HepG2 (cell line): ENCODE results near the gene TNRC18. TPM values are rescaled to one million over a fixed set of nuclear protein-coding genes. Genes with fewer than 3 reads are reported as not detected.

Source experiments
- ATAC-seq: fragments of 200-7000 bp; cut with Tn5 transposase; 3 replicates; pipeline ENCODE4 v1.9.1; 2020; ENCODE audit warnings: mild to moderate bottlenecking, moderate library complexity
- BruUV-seq: library from RNA; stranded (reverse); fragments of 400-500 nt; replicated peaks from 2 replicates; lab custom pipeline; 2021; lab: Mats Ljungman, UMichigan
- CTCF ChIA-PET: fragments of 300-600 bp; formaldehyde crosslinking; extraction: SDS; loops from one replicate; lab custom pipeline; 2021; ENCODE audit warnings: low total read pairs, inconsistent platforms, low intra/inter-chr PET ratio; lab: Yijun Ruan, JAX
- POLR2A ChIA-PET: fragments of 350-600 bp; sonication (Branson Sonifier 250); formaldehyde crosslinking; loops from one replicate; lab custom pipeline; 2020; ENCODE audit warnings: antibody characterized with exemption, inconsistent platforms; lab: Yijun Ruan, JAX
- DNase-seq: peaks from one replicate; pipeline ENCODE4 v3.0.0-alpha.2; 2015; ENCODE audit warnings: low spot score
- FAIRE-seq: peaks from 3 replicates; lab custom pipeline; 2011; peaks lifted over from hg19 to GRCh38; lab: Jason Lieb, UNC
- H2AFZ ChIP-seq: one replicate; pipeline ENCODE4 v1.6.1; 2011; ENCODE audit warnings: low read length, inconsistent platforms
- H3K27ac ChIP-seq: fragments of 300-600 bp; 3 replicates; pipeline ENCODE4 v1.8.0; 2011; ENCODE audit warnings: mixed run types, mild to moderate bottlenecking, mixed read lengths, low read length, inconsistent platforms; ENCODE audit not compliant: insufficient read depth; ENCODE audit errors: extremely low read length
- H3K27me3 ChIP-seq, 2 experiments: fragments of 200-600 bp in 1 of 2; 2 replicates in 1 of 2; 3 replicates in 1 of 2; pipeline versions ENCODE4 v1.6.0 to v1.8.0; 2011; ENCODE audit warnings: low read length in 2 of 2, mild to moderate bottlenecking in 2 of 2, moderate library complexity in 2 of 2, inconsistent platforms in 1 of 2; ENCODE audit not compliant: insufficient read depth in 2 of 2, control insufficient read depth in 1 of 2
- H3K36me3 ChIP-seq, 2 experiments: fragments of 200-600 bp in 1 of 2; replicated peaks in 1 of 2; 2 replicates in 1 of 2; 3 replicates in 1 of 2; pipeline versions ENCODE4 v1.5.1 to v1.8.0; 2011; ENCODE audit warnings: low read length in 2 of 2, inconsistent platforms in 1 of 2; ENCODE audit not compliant: insufficient read depth in 2 of 2, control insufficient read depth in 1 of 2
- H3K4me1 ChIP-seq: 2 replicates; pipeline ENCODE4 v1.5.1; 2012; ENCODE audit warnings: low read length, inconsistent platforms; ENCODE audit not compliant: insufficient read depth
- H3K4me2 ChIP-seq: 2 replicates; pipeline ENCODE4 v1.6.0; 2011; ENCODE audit warnings: low read depth, low read length, inconsistent platforms
- H3K4me3 ChIP-seq, 3 experiments: fragments of 200-600 bp in 1 of 3; sonication (generic), shearing (Covaris generic) in 1 of 3; replicated peaks in 1 of 3; 2 replicates each; pipeline ENCODE4 v1.5.1; 2011 to 2016; ENCODE audit warnings: low read length in 3 of 3, inconsistent platforms in 2 of 3, low read depth in 2 of 3, mild to moderate bottlenecking in 2 of 3, control low read depth in 1 of 3, mixed read lengths in 1 of 3; ENCODE audit not compliant: insufficient read depth in 1 of 3
- H3K79me2 ChIP-seq: one replicate; pipeline ENCODE4 v1.6.1; 2011; ENCODE audit warnings: low read length, inconsistent platforms; ENCODE audit not compliant: insufficient read depth
- H3K9ac ChIP-seq: 2 replicates; pipeline ENCODE4 v1.6.0; 2011; ENCODE audit warnings: mild to moderate bottlenecking, low read depth, low read length, inconsistent platforms; ENCODE audit not compliant: insufficient read depth
- H3K9me3 ChIP-seq: 2 replicates; pipeline ENCODE4 v1.5.1; 2012; ENCODE audit warnings: mild to moderate bottlenecking, low read length
- H4K20me1 ChIP-seq: 2 replicates; pipeline ENCODE4 v1.6.0; 2011; ENCODE audit warnings: inconsistent platforms, mild to moderate bottlenecking, low read length, moderate library complexity; ENCODE audit not compliant: insufficient read depth
- AGO2 ChIP-seq: fragments of 200-400 bp; formaldehyde crosslinking; optimal IDR thresholded peaks from 2 replicates; pipeline ENCODE3; 2017; ENCODE audit warnings: mild to moderate bottlenecking, low read depth, low read length, moderate library complexity
- DNMT3B ChIP-seq: conservative IDR thresholded peaks from 2 replicates; pipeline ENCODE4 v1.6.1; 2016; ENCODE audit warnings: missing biosample characterization, control low read depth
- ELF1 ChIP-seq: sonication (generic); formaldehyde crosslinking; IDR thresholded peaks from 2 replicates; pipeline ENCODE4 v1.4.0; 2020; ENCODE audit warnings: missing genetic modification reagents
- EP300 ChIP-seq, 3 experiments: sonication (generic) in 1 of 3; formaldehyde crosslinking in 1 of 3; IDR thresholded peaks; 2 replicates each; pipeline versions ENCODE4 v1.5.1 to v1.6.1; 2011 to 2020; ENCODE audit warnings: low read depth in 2 of 3, low read length in 2 of 3, borderline replicate concordance in 1 of 3, improper control_type of control experiment in 1 of 3, mild to moderate bottlenecking in 1 of 3, missing genetic modification reagents in 1 of 3, moderate library complexity in 1 of 3
- HDAC2 ChIP-seq: sonication (generic); formaldehyde crosslinking; IDR thresholded peaks from 2 replicates; pipeline ENCODE4 v1.4.0; 2020; ENCODE audit warnings: missing genetic modification reagents
- NFYB ChIP-seq: sonication (generic); formaldehyde crosslinking; IDR thresholded peaks from 2 replicates; pipeline ENCODE4 v1.4.0; 2020; ENCODE audit warnings: missing genetic modification reagents
- RBFOX2 ChIP-seq: fragments of 200-400 bp; formaldehyde crosslinking; IDR thresholded peaks from 2 replicates; pipeline ENCODE4 v1.6.1; 2017; ENCODE audit warnings: low read depth, mild to moderate bottlenecking, low read length
- RXRA ChIP-seq: sonication (generic); formaldehyde crosslinking; IDR thresholded peaks from 2 replicates; pipeline ENCODE4 v1.5.1; 2020; ENCODE audit warnings: missing genetic modification reagents
- SATB2 ChIP-seq: sonication (generic); formaldehyde crosslinking; IDR thresholded peaks from 2 replicates; pipeline ENCODE4 v1.5.0; 2020; ENCODE audit warnings: missing genetic modification reagents
- SCMH1 ChIP-seq: sonication (generic); formaldehyde crosslinking; IDR thresholded peaks from 2 replicates; pipeline ENCODE4 v1.9.0; 2021; ENCODE audit warnings: missing genetic modification reagents, mild to moderate bottlenecking, borderline replicate concordance
- SIN3B ChIP-seq: fragments of 150-350 bp; IDR thresholded peaks from 2 replicates; pipeline ENCODE4 v1.6.1; 2014; ENCODE audit warnings: low read length
- ZKSCAN8 ChIP-seq: IDR thresholded peaks from 2 replicates; pipeline ENCODE4 v1.6.1; 2016; ENCODE audit warnings: borderline replicate concordance, missing genetic modification reagents, missing compliant biosample characterization
- ZNF10 ChIP-seq: sonication (generic); formaldehyde crosslinking; IDR thresholded peaks from 2 replicates; pipeline ENCODE4 v1.4.0; 2020; ENCODE audit warnings: mild to moderate bottlenecking, low read depth, missing genetic modification reagents, borderline replicate concordance
- ZNF33A ChIP-seq: sonication (generic); formaldehyde crosslinking; IDR thresholded peaks from 2 replicates; pipeline ENCODE4 v1.5.1; 2020; ENCODE audit warnings: missing genetic modification reagents, mild to moderate bottlenecking, moderate library complexity, borderline replicate concordance
- ZNF747 ChIP-seq: sonication (generic); formaldehyde crosslinking; IDR thresholded peaks from 2 replicates; pipeline ENCODE4 v1.8.1; 2023; ENCODE audit warnings: missing genetic modification reagents, mild to moderate bottlenecking, borderline replicate concordance
- ZNF768 ChIP-seq: sonication (generic); formaldehyde crosslinking; IDR thresholded peaks from 2 replicates; pipeline ENCODE4 v1.4.0; 2020; ENCODE audit warnings: missing genetic modification reagents
- WGBS: methylation state at CpG from one replicate; pipeline ENCODE4 v1.1.6; 2017; ENCODE audit warnings: low lambda C conversion rate; 5-methylcytosine and 5-hydroxymethylcytosine counted together
- in situ Hi-C: cut with HindIII; loops from 2 replicates; pipeline ENCODE4 v1.10.0; 2017; ENCODE audit warnings: low pct_unique_long_range_greater_than_20kb; ENCODE audit not compliant: extremely low pct_ligation_motif_present
- intact Hi-C: fragments of 100-400 bp; cut with micrococcal nuclease; formaldehyde crosslinking; loops from one replicate; pipeline ENCODE4 v1.10.0; 2022; ENCODE audit not compliant: unreplicated experiment
- polyA plus RNA-seq, 8 experiments: library from polyadenylated mRNA; depleted of rRNA in 3 of 8; stranded (reverse) in 7 of 8; unstranded in 1 of 8; fragments of >200 nt; fragmentation: Illumina TruSeq in 4 of 8; extraction: Trizol in 4 of 8; gene quantifications; 2 replicates each; pipeline versions ENCODE4 v1.2.1 to v1.2.3, GENCODE V29; 2011 to 2016; ENCODE audit warnings: low read depth in 4 of 8, missing spikeins in 1 of 8, mixed read lengths in 1 of 8; ENCODE audit not compliant: insufficient read depth in 1 of 8
- total RNA-seq, 5 experiments: library from RNA; depleted of rRNA; stranded (reverse); fragments of >200 nt; fragmentation: Illumina TruSeq; extraction: Trizol; gene quantifications; 2 replicates each; pipeline ENCODE4 v1.2.3, GENCODE V29; 2016; ENCODE audit warnings: low read depth in 1 of 5

The TNRC18 gene
- total and polyA plus RNA-seq, 2 of the 13 experiments (the other 11 are each of a cell fraction or from before 2014, with no cell fraction given): 11.7 to 17.4 TPM

GRCh38 chr7:5390918-5391317 is 32.7 kb downstream of the TNRC18 start:
- Histone ChIP-seq H2AFZ (no peak overlapping the region), H3K4me2 (no peak overlapping the region), H3K4me3 (no peak overlapping the region), H3K36me3 (peaks cover 27 to 59% of the 10 kb centered on the region in 2 experiments), H3K4me1 (no peaks in the 10 kb centered on the region), H3K9me3 (no peaks in the 10 kb centered on the region), H3K27me3 (no peaks in the 10 kb centered on the region), H4K20me1 (peaks cover 34% of the 10 kb centered on the region; the same call in 1 of the 2 replicates), H3K9ac (no peak overlapping the region), H3K27ac (no peak overlapping the region), H3K79me2 (peaks cover 7% of the 10 kb centered on the region)
- peak; percentile 98 for TF ChIP-seq ZNF768
- no peak for TF ChIP-seq NFYB (CRISPR knock-in tag)
- DNase-seq (no peak), ATAC-seq (no peak), FAIRE-seq (no peak)
- BruUV-seq: no TSS peak
- POLR2A ChIA-PET: no interaction called here
- WGBS: 98% methylated on average over 6 of the region's 7 CpGs
- CTCF ChIA-PET: no interaction called here
- in situ Hi-C loops: no loop called here
- intact Hi-C loops: no loop called here

DNA sequence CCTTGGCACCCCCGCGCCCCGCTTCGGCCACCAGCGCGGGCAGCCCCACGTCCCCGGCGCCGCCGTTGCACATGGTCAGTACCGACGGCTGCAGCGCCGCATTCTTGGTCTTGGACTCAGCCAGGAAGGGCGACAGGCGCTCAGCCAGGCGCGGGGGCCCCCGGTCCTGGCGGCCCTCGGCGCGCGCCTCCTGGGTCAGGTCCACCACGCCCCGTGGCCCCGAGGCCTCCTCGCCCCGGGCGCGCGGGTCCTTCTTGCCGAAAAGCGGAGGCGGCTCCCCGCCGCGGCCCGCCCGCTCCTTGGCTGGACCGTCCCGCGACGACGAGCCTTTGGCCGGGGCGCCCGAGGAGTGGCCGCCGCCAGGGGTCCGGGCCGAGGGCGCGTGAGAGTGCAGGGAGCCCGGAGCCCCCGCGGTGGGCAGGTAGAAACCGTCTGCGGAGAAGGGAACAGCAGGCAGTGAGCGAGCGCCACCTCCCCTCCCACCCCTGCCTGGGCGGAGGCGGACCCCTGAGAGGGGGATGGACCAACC is 34.7 kb downstream of the TNRC18 start:
- H3K9ac ChIP-seq: no peak overlapping the region
- H3K9me3 ChIP-seq: no peaks in the 10 kb centered on the region
- intact Hi-C loops: no loop called here
- in situ Hi-C loops: no loop called here
- BruUV-seq: no TSS peak
- CTCF ChIA-PET: no interaction called here
- no peak for ATAC-seq
- peaks cover 13% of the 10 kb centered on the region for H3K79me2 ChIP-seq
- 97% methylated on average over 44 of the region's 64 CpGs for WGBS
- no peak overlapping the region for H3K27ac ChIP-seq
- TF ChIP-seq HDAC2 (CRISPR knock-in tag): no peak
- TF ChIP-seq AGO2: peak; percentile 84
- no peak for TF ChIP-seq ELF1 (CRISPR knock-in tag)
- no peak for TF ChIP-seq ZKSCAN8 (CRISPR knock-in tag)
- TF ChIP-seq SIN3B: no peak
- TF ChIP-seq EP300 (IDR thresholded peaks at IDR 0.05; ENCODE audit: low read depth in 2 of 2, low read length in 2 of 2): no peak
- no peak for TF ChIP-seq EP300 (CRISPR knock-in tag; IDR thresholded peaks at IDR 0.05; ENCODE audit: borderline replicate concordance)
- no peak for TF ChIP-seq ZNF747 (CRISPR knock-in tag)
- TF ChIP-seq RBFOX2: peak; percentile 54; the same call in 1 of the 2 replicates
- no peak for TF ChIP-seq RXRA
- no peak for TF ChIP-seq SCMH1
- no peak for TF ChIP-seq SATB2 (CRISPR knock-in tag)
- TF ChIP-seq ZNF10 (CRISPR knock-in tag): no peak
- TF ChIP-seq DNMT3B: no peak
- TF ChIP-seq ZNF33A (CRISPR knock-in tag): no peak
- no peak overlapping the region for H3K4me3 ChIP-seq
- no peak for FAIRE-seq
- H3K4me2 ChIP-seq: no peak overlapping the region
- peaks cover 29 to 47% of the 10 kb centered on the region in 2 experiments for H3K36me3 ChIP-seq
- H2AFZ ChIP-seq: no peak overlapping the region
- H3K27me3 ChIP-seq: no peaks in the 10 kb centered on the region
- POLR2A ChIA-PET: no interaction called here
- no peak for DNase-seq
- H4K20me1 ChIP-seq: peaks cover 34% of the 10 kb centered on the region; the same call in 1 of the 2 replicates
- peaks cover 3% of the 10 kb centered on the region; the same call in 1 of the 2 replicates for H3K4me1 ChIP-seq
